Neuronal stem cell (in vitro differentiated cells): ENCODE data around the gene AMOT.

ENCODE experiments used
- DNase-seq: peaks from one replicate; pipeline ENCODE4 v3.0.0-alpha.2; 2013; ENCODE audit warnings: low spot score
- H2AFZ ChIP-seq: one replicate; pipeline ENCODE4 v1.6.1; 2013; ENCODE audit warnings: mild to moderate bottlenecking, low read length, inconsistent platforms
- H2AK5ac ChIP-seq: 2 replicates; pipeline ENCODE4 v1.6.1; 2013; ENCODE audit warnings: low read depth, mild to moderate bottlenecking, inconsistent platforms, low read length, moderate library complexity, mixed read lengths
- H2BK120ac ChIP-seq: 2 replicates; pipeline ENCODE4 v1.6.1; 2013; ENCODE audit warnings: low read depth, mild to moderate bottlenecking, inconsistent platforms, low read length, moderate library complexity, mixed read lengths
- H2BK12ac ChIP-seq: one replicate; pipeline ENCODE4 v1.6.1; 2013; ENCODE audit warnings: low read length, inconsistent platforms
- H2BK15ac ChIP-seq: 2 replicates; pipeline ENCODE4 v1.6.1; 2013; ENCODE audit warnings: mild to moderate bottlenecking, low read length, inconsistent platforms, mixed read lengths
- H2BK5ac ChIP-seq: one replicate; pipeline ENCODE4 v1.6.1; 2013; ENCODE audit warnings: inconsistent platforms, mild to moderate bottlenecking, low read length, moderate library complexity
- H3K14ac ChIP-seq: one replicate; pipeline ENCODE4 v1.6.1; 2013; ENCODE audit warnings: low read length, inconsistent platforms
- H3K18ac ChIP-seq: 2 replicates; pipeline ENCODE4 v1.6.1; 2013; ENCODE audit warnings: low read length, inconsistent platforms
- H3K23ac ChIP-seq: 2 replicates; pipeline ENCODE4 v1.6.1; 2013; ENCODE audit warnings: low read depth, mild to moderate bottlenecking, mixed read lengths, low read length, inconsistent platforms; ENCODE audit not compliant: poor library complexity
- H3K27ac ChIP-seq: replicated peaks from 3 replicates; pipeline ENCODE4 v1.5.1; 2013; ENCODE audit warnings: low read length, inconsistent platforms
- H3K27me3 ChIP-seq, 3 experiments: 2 replicates each; pipeline ENCODE4 v1.6.1; 2013; ENCODE audit warnings: low read length in 3 of 3, mild to moderate bottlenecking in 2 of 3, inconsistent platforms in 1 of 3, low read depth in 1 of 3, mixed read lengths in 1 of 3, moderate library complexity in 1 of 3; ENCODE audit not compliant: control insufficient read depth in 3 of 3, insufficient read depth in 3 of 3
- H3K36me3 ChIP-seq, 2 donors: replicated peaks in 1 of 2; 2 replicates each; pipeline ENCODE4 v1.6.1; 2013; ENCODE audit warnings: low read length in 2 of 2; ENCODE audit not compliant: control insufficient read depth in 2 of 2, insufficient read depth in 2 of 2
- H3K4ac ChIP-seq: 2 replicates; pipeline ENCODE4 v1.6.1; 2013; ENCODE audit warnings: inconsistent platforms, mild to moderate bottlenecking, low read length, moderate library complexity
- H3K4me1 ChIP-seq, 2 donors: 1 replicate in 1 of 2; 2 replicates in 1 of 2; pipeline ENCODE4 v1.6.1; 2013; ENCODE audit warnings: low read length in 2 of 2, low read depth in 1 of 2; ENCODE audit not compliant: control insufficient read depth in 2 of 2, insufficient read depth in 1 of 2
- H3K4me2 ChIP-seq: one replicate; pipeline ENCODE4 v1.6.1; 2013; ENCODE audit warnings: mild to moderate bottlenecking, low read length, inconsistent platforms; ENCODE audit not compliant: insufficient read depth, poor library complexity, severe bottlenecking
- H3K4me3 ChIP-seq, 2 donors: 2 replicates each; pipeline ENCODE4 v1.5.1; 2013; ENCODE audit warnings: low read length in 2 of 2, mild to moderate bottlenecking in 2 of 2, inconsistent platforms in 1 of 2, moderate library complexity in 1 of 2
- H3K79me1 ChIP-seq: one replicate; pipeline ENCODE4 v1.6.1; 2013; ENCODE audit warnings: low read depth, mild to moderate bottlenecking, inconsistent platforms, low read length, moderate library complexity
- H3K9ac ChIP-seq: one replicate; pipeline ENCODE4 v1.6.1; 2013; ENCODE audit warnings: mild to moderate bottlenecking, low read depth, low read length, inconsistent platforms; ENCODE audit not compliant: poor library complexity
- H3K9me3 ChIP-seq, 2 donors: replicated peaks in 1 of 2; 2 replicates each; pipeline versions ENCODE3 to v1.6.1; 2013; ENCODE audit warnings: low read length in 2 of 2, mild to moderate bottlenecking in 2 of 2, inconsistent platforms in 1 of 2, low read depth in 1 of 2, mixed read lengths in 1 of 2, moderate library complexity in 1 of 2; ENCODE audit not compliant: control insufficient read depth in 2 of 2, insufficient read depth in 1 of 2
- H4K8ac ChIP-seq: one replicate; pipeline ENCODE4 v1.6.1; 2013; ENCODE audit warnings: low read depth, mild to moderate bottlenecking, inconsistent platforms, low read length, moderate library complexity
- H4K91ac ChIP-seq: one replicate; pipeline ENCODE4 v1.6.1; 2013; ENCODE audit warnings: low read length, low read depth, mild to moderate bottlenecking, inconsistent platforms; ENCODE audit not compliant: poor library complexity
- WGBS, 2 donors: extraction: QIAGEN DNeasy Blood & Tissue Kit; methylation state at CpG; one replicate each; pipeline ENCODE4 v1.1.7; 2013; ENCODE audit warnings: missing lambda C conversion rate in 2 of 2, mixed read lengths in 1 of 2; ENCODE audit not compliant: insufficient read length in 2 of 2, insufficient replicate concordance in 1 of 2; ENCODE audit errors: extremely low coverage in 2 of 2; 5-methylcytosine and 5-hydroxymethylcytosine counted together

AMOT gene

GRCh38 chrX:112766774-112767173, 73.9 kb downstream of the AMOT start:
- peaks cover 2% of the 10 kb centered on the region for H3K79me1 ChIP-seq
- no peak overlapping the region for H2BK5ac ChIP-seq
- no peak overlapping the region for H4K8ac ChIP-seq
- H3K14ac ChIP-seq = no peak overlapping the region
- H3K9ac ChIP-seq = no peak overlapping the region
- no peak overlapping the region for H2BK15ac ChIP-seq
- no peak overlapping the region for H2AK5ac ChIP-seq
- no peak overlapping the region for H3K23ac ChIP-seq
- WGBS, 2 donors = no CpG with 5 or more reads among the region's 2 CpGs
- H3K18ac ChIP-seq = no peak overlapping the region
- no peak overlapping the region for H3K4me2 ChIP-seq
- H4K91ac ChIP-seq = no peak overlapping the region
- no peak overlapping the region for H2BK120ac ChIP-seq
- H3K4me1 ChIP-seq = no peaks in the 10 kb centered on the region
- H3K4me3 ChIP-seq = no peak overlapping the region
- H3K27me3 ChIP-seq = no peaks in the 10 kb centered on the region
- H2BK12ac ChIP-seq = no peak overlapping the region
- no peak for DNase-seq
- no peak overlapping the region for H3K27ac ChIP-seq
- no peaks in the 10 kb centered on the region for H3K36me3 ChIP-seq
- no peaks in the 10 kb centered on the region for H3K9me3 ChIP-seq
- no peak overlapping the region for H3K4ac ChIP-seq
- no peak overlapping the region for H2AFZ ChIP-seq

DNA sequence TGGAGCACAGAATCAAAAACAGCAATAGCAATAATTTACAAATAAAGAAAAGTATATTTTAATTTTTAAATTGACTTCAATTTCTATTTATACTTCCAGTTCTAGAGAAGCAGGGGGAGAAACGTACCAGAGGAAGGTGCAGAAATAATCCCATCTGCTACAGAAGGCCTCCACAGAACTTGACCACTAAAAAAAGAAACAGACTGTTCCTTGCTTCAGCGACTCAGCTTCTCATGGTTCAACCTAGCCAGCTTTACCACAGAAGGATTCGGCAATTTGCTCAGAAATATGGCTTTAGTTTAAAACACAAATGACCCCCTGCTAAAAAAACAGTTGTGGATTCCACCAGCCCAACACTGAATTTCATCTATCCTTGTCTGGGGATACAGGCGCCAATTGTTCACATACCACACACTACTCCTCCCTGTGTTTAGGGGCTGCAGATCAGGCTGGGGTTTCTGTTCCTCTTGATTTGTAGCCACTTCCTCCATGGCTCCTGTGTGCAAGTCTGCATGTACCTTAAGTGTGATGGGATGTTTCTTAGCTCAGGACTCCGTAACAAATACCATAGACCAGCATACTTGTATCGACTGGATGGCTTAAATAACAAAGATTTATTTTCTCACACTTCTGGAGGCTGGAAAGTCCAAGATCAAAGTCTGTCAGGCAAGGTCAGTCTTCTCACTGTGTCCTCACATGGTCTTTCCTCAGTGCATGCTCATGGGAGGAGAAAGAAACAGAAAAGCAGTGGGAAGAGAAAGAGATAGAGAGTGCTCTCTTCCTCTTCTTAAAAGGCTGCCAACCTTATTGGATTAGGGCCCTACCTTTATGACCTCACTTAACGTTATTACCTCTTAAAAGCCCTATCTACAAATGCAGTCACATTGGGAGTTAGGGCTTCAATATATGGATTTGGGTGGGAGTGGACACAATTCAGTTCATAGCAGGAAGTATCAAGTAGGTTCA, 79.1 kb downstream of the AMOT start:
- H4K8ac ChIP-seq = no peak overlapping the region
- DNase-seq = no peak
- no peak overlapping the region for H3K18ac ChIP-seq
- no peak overlapping the region for H3K27ac ChIP-seq
- H2BK120ac ChIP-seq = no peak overlapping the region
- H2BK12ac ChIP-seq = no peak overlapping the region
- WGBS, 2 donors = no CpG with 5 or more reads among the region's 7 CpGs
- no peak overlapping the region for H3K4me2 ChIP-seq
- no peak overlapping the region for H2BK5ac ChIP-seq
- H4K91ac ChIP-seq = no peak overlapping the region
- no peaks in the 10 kb centered on the region for H3K79me1 ChIP-seq
- no peak overlapping the region for H2AFZ ChIP-seq
- no peaks in the 10 kb centered on the region for H3K9me3 ChIP-seq
- H3K14ac ChIP-seq = no peak overlapping the region
- no peak overlapping the region for H3K9ac ChIP-seq
- H3K4me1 ChIP-seq = no peaks in the 10 kb centered on the region
- no peak overlapping the region for H2AK5ac ChIP-seq
- H3K23ac ChIP-seq = no peak overlapping the region
- no peaks in the 10 kb centered on the region for H3K36me3 ChIP-seq
- no peak overlapping the region for H2BK15ac ChIP-seq
- no peak overlapping the region for H3K4ac ChIP-seq
- no peak overlapping the region for H3K4me3 ChIP-seq
- H3K27me3 ChIP-seq = no peaks in the 10 kb centered on the region

GRCh38 chrX:112760697-112761096, 79.9 kb downstream of the AMOT start:
- H2AK5ac ChIP-seq = no peak overlapping the region
- no peaks in the 10 kb centered on the region for H3K9me3 ChIP-seq
- H3K4ac ChIP-seq = no peak overlapping the region
- H3K27me3 ChIP-seq = no peaks in the 10 kb centered on the region
- no peak overlapping the region for H3K4me3 ChIP-seq
- no peak overlapping the region for H2BK5ac ChIP-seq
- no peak overlapping the region for H3K4me2 ChIP-seq
- no peak overlapping the region for H4K91ac ChIP-seq
- H4K8ac ChIP-seq = no peak overlapping the region
- no peak overlapping the region for H2BK120ac ChIP-seq
- no peaks in the 10 kb centered on the region for H3K79me1 ChIP-seq
- no peaks in the 10 kb centered on the region for H3K4me1 ChIP-seq
- H2BK15ac ChIP-seq = no peak overlapping the region
- H2BK12ac ChIP-seq = no peak overlapping the region
- H3K23ac ChIP-seq = no peak overlapping the region
- H3K27ac ChIP-seq = no peak overlapping the region
- no peaks in the 10 kb centered on the region for H3K36me3 ChIP-seq
- no CpG with 5 or more reads among the region's 2 CpGs for WGBS, 2 donors
- H3K14ac ChIP-seq = no peak overlapping the region
- H3K9ac ChIP-seq = no peak overlapping the region
- no peak overlapping the region for H3K18ac ChIP-seq
- DNase-seq = no peak
- no peak overlapping the region for H2AFZ ChIP-seq

GRCh38 chrX:112759966-112760365, 80.7 kb downstream of the AMOT start:
- no peak overlapping the region for H3K4ac ChIP-seq
- no peak overlapping the region for H3K23ac ChIP-seq
- H3K27me3 ChIP-seq = no peaks in the 10 kb centered on the region
- H3K27ac ChIP-seq = no peak overlapping the region
- no peak overlapping the region for H3K18ac ChIP-seq
- no CpG with 5 or more reads among the region's 2 CpGs for WGBS, 2 donors
- H3K4me2 ChIP-seq = no peak overlapping the region
- H2BK12ac ChIP-seq = no peak overlapping the region
- no peak overlapping the region for H2BK15ac ChIP-seq
- no peak overlapping the region for H4K8ac ChIP-seq
- no peak overlapping the region for H2BK5ac ChIP-seq
- no peak for DNase-seq
- H2BK120ac ChIP-seq = no peak overlapping the region
- no peak overlapping the region for H3K9ac ChIP-seq
- H3K36me3 ChIP-seq = no peaks in the 10 kb centered on the region
- H2AFZ ChIP-seq = no peak overlapping the region
- H3K4me1 ChIP-seq = no peaks in the 10 kb centered on the region
- no peaks in the 10 kb centered on the region for H3K79me1 ChIP-seq
- H2AK5ac ChIP-seq = no peak overlapping the region
- no peak overlapping the region for H4K91ac ChIP-seq
- no peaks in the 10 kb centered on the region for H3K9me3 ChIP-seq
- H3K4me3 ChIP-seq = no peak overlapping the region
- H3K14ac ChIP-seq = no peak overlapping the region
